GM03348 (cell line): ENCODE data around the gene TPBGL.
A peak's percentile ranks its signal among the peaks of the same experiment; 100 is the strongest.

Experiments used
- DNase-seq: peaks from one replicate; pipeline ENCODE4 v3.0.0; 2012; ENCODE audit warnings: low spot score

Gene TPBGL

DNA sequence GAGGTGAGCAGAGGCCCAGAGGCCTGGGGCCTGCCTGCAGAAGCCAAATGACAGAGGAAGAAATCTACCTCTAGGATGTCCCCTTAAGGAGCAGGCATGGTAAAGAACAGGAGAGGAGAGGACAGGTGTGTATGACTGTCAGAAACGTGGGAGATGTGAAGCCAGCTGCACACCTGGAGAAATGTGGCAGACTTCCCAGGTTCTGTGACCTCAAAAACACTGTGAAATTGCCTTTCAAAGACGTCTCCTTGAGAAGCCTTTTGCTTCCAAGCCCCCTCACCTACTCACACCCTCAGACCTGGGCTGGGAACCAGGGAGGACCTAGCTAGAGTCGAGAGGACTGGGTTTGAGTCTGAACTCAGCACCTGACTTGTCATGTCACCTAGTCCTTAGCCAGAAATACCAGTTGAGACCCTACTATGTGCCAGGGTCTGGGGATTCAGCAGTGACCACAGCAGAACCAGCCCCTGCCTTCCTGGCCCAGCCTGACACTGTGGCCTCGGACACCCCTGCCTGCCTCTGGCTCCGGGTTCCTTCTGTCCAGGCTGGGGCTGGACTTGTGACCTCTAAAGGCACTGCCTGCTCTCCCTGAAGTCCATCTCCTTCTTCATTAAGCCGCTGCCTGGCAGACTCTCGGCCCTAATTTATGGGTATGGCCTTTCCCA is 5.6 kb downstream of the TPBGL start:
- DNase-seq = no peak

DNA sequence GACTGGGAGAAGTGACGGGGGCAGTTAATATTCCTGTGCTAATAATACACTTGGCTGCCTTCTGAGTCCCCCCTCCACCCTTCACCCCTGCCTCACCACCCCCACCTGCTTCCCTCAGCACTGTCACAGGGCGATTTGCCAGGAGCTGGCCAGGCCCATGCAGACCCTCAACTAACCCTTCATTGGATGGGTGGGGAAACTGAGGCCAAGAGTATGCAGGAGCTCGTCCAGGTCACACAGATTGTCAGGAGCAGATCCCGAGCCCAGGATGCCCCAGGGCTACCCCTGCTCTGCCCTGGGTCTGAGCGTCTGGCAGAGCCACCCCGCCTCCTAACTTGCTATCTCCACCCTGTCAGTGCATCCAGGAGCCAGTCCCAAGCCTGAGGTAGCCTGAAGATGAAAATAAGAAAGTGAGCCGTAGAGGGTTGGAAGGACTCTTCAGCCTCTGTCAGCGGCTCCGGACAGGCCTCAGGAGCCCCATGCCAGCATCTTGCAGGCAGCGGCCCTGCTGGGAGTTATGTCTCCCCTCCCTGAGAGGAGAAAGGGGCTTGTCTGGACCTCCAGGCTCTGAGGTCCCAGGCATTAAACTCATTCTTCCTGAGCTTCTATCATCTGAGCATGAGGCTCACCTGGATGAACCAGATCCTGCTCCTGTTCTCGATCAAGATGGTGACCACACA is 6.2 kb downstream of the TPBGL start:
- DNase-seq = no peak

DNA sequence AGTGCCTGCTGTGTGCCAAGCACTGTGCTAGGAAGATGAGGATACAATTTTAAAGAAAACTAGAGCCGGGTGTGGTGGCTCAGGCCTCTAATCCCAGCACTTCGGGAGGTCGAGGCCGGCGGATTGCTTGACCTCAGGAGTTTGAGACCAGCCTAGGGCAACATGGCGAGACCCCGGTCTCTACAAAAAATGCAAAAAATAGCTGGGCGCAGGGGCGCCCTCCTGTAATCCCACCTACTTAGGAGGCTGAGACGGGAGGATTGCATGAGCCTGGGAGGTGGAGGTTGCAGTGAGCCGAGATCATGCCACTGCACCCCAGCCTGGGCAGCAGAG is 8.3 kb downstream of the TPBGL start:
- no peak for DNase-seq

DNA sequence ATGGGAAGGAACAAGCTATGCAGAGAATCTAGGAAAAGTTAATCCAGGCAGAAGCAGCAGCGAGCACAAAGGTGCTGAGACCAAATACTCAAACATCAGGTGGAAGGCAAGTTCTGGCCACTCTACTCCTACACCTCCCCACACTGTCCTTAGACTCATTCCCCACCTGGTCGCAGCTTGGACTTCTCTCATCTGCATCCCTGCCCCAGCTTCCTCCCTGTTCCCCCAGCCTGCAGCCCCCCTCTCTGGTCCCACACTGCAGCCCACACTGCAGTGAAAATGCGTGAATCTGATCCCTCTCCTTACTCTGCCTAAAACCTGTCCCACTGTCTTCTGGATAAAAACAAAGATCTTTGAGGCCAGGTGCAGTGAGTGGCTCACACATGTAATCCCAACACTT is 9.1 kb downstream of the TPBGL start:
- no peak for DNase-seq

DNA sequence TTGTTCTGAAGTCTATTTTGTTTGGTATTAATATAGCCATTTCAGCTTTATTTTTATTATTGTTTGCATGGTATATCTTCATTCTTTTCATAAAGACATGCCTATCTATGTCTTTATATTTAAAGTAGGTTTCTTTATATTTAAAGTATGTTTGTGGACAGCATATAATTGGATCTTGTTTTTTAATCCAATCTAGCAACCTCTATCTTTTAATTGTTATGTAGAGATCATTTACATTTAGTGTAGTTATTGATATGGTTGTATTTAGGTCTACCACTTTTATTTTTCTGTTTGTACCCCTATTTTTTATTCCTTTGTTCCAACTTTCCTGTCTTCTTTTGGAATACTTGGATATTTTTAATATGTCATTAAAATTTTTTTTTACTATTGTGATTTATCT is 13.8 kb downstream of the TPBGL start:
- no peak for DNase-seq

DNA sequence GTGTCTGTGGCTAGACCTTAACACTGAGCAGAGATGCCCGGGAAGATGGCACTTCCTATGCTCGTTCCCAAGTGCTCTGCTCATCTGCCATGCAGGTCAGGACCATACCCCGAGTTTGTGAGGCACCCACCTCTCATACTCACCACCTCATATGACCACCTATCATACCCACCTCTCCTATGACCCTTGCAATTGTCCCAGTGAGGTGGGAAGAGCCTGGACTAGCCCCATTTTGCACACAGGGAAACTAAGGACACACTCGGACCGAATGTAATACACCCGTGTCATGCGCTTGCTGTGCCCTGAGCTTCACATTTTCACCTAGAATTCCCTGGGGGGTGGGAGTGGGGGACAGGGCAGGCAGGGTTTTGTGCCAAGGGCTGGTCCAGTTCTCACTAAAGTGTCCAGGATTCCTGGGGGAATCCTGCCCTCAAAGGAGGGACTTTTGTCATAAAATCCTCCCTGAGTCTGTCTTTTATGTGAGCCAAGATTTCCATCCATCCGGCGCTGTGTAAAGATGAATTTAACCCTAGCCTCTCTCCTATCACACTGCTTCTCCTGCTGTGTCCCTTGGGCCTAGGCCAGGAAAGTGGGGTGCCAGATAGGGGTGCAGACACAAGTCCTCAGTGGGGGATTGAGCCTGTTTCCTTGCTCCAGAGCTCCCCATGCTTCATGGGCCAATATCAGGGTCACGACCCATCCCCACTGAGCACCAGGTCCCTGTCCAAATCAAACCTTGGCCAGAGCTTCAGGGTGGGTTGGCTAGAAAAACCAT is 20.0 kb downstream of the TPBGL start:
- no peak for DNase-seq

DNA sequence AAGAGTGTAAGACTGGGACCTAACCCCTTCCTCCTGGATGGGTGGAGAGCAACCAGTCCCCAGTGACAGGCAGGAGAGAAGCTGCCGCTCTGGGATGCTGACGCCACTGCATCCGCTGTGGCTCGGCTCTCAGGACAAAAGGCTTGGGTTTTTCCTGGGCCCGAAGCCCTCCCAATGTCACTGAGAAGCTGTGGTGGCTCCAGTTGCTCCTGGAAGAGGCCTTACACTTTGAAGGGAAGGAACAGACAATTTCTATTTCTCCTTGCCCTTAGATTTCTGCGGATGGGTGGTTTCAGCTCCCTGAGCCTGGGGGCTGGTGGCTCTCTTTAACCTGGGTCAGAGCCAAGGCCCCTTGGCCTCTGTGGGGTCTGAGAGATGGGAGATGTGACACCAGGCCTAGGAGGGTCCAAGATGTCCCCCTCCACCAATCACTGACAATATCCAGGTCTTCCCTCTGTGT is 21.4 kb downstream of the TPBGL start:
- DNase-seq = no peak

DNA sequence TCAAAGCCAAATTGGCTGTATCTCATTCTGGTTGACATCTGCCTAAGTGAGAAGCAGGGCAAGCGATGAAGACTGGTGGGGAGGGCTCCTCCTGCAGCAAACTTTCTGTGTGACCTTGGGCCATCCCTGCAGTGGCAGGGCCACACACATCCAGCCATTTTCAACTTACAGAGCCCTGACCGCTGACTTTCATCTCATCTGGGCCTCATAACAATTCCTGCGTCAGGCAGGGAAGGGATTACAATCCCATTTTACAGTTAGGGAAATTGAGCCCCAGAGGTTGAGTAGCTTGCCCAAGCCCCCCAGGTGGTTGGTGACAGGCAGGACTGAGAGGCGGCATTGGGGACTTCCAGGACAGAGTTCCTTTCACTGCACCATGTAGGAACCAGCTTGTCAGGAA is 21.9 kb downstream of the TPBGL start:
- DNase-seq = no peak

DNA sequence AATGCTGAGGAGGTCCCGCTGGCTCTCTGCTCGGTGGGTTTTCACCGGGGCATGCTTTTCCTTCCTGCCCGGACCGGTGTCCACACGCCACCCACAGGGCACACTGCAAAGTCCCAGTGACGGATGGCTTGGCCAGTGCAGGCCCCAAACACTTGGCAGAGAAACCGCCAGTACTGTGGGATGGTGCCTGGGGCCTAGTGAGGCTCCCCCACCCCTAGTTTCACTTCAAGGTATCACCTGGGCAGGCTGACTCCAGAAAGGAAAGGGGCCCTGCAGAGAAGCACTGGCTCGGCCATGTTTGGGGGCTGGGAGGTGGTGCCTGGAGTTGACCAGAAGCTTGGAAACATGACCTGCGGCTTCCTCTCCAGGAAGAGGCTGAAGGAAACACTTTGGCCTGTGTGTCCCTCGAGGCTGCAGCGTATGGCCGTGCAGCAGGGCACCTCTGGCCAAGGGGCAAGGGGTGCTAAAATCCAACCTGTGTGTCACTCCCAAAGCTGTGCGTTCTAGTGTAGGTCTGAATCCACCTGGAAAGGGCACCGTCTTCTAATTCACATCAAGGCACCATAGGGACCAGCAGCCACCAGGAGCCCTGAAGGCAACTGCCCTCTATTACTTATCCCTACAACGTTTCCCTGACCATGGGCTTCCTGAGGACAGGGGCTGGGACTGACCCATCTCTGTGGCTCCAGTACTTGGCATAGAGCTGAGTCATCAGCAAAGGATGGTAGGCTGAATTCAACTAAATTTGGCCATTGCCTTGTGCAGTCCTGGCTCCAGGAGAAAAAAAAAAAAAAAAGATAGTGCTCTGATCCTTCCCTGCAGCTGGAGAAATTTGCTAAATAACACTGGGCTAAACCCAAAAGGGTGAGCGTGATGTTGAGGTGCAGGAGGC is 22.6 kb downstream of the TPBGL start:
- no peak for DNase-seq

DNA sequence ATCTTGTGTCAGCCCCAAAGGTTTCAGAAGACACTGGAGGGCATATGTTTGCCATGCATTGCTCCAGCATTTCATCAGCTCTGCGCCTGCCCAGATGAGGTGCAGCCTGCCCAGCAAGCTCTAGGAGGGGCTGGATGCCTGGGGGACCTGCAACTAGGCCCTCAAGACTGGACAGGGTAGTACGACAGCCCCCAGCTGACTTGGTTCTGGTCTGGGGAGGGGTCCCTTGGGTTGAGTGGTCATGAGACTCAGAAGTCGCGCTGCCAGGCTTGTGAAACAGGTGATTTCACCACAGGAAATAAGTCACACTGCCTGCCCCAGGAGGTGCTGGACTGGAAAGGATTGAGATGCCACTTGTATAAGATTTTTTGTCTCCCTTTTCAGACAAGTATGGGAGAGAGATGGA is 23.4 kb downstream of the TPBGL start:
- DNase-seq = no peak

DNA sequence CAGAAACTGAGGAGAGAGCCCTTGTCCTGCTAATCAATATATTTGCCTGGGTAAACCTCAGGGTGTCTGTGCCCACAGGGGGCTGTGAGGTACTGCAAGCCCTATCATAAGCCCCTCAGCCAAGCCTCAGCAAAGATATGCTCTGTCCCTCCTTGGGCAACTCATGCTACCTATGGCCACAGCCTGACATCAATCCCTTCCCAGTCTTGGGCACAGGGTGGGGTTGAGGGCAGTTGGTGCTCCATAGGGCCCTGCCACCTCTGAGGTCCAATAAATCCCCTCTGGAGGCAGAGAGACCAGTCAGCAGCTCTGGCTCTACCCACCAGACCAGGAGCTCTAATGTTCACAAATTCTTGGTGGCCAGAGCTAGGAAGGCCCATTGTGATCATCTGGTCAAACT is 23.8 kb downstream of the TPBGL start:
- DNase-seq = no peak

DNA sequence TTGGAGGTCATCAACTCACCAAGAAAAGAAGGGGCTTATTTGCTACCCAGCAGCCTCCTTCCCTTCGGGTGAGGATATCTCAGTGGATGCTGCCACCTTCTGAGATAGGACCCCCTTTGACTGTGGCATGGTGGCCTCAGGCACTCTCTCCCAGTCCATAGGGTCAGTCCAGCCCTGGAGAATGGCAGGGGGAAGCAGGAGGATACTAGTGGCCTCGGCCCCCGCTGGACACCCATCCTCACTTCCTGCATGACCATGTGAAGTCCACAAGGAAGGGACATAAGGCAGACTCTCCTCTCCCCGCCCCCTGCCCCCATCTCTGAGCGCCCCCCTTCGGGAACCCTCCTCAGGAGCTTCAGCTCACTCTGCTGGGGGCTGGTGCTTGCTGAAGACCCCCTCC is 24.4 kb downstream of the TPBGL start:
- no peak for DNase-seq

DNA sequence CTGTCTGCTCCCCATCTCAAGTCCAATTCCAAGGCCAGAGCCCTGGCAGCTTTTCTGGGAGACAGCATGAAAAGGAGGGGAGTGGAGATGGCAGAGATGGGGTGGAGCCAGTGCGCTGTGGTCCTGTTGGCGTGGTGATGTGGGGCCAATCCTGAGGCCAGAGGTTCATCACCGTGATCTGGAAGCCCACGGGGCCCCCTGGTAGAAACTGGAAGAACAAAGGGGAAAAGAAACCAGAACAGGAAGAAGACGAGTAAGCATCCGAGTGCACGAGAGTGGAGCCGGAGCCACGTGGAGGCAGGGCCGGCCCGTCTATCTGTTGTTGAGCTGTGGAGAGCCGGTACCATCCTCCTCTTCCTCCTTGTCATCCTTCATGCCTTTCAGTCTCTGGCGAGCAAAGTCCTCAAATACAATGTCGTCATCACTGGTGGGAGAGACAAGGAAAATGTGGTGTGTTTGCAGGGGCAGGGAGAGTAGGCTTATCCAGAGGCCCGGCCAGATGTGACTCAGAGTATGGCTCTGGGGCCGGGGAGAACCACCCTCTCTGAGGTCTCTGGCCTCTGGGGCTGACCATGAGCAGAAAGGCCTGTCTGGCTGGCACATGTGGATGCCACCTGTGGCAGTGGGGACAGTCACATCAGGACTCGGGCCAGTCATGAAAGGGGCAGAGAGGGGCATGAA is 25.4 kb downstream of the TPBGL start:
- DNase-seq = no peak

DNA sequence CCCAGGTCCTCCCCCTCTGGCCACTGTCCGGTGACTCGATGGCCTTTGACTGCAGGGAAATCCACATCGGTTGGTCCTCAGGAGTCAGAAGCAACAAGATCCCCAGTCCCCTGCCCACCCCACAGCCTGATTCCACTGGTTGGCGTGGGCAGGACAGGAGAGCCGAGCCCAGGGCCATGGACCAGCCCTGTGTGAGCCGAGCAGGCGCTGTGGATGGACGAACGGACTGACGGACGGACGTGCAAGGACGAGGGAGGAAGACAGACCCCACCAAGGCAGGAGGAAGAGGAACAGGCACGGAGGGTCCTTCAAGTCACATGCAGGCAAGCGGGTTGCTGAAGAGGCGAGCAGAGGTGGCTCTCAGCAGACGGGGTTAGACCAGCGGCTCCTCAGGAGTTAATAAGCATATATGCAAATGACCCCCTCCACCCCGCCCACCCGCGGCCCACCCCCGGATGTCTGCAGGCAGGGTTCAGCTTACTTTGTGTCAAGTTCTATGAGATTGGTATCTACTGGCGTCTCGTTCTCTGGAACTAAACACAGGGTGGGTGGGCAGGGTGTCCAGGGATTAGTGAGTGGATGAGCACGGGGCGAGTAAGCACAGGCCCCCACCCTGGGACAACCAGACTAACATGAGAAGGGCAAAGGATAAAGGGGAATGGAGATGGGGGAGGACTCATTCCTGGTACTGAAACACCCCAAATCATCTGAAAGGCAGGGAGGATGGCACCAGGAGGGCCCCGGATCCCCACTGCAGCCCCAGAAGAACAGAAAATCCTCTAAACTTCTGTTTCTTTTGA is 26.8 kb downstream of the TPBGL start:
- no peak for DNase-seq

DNA sequence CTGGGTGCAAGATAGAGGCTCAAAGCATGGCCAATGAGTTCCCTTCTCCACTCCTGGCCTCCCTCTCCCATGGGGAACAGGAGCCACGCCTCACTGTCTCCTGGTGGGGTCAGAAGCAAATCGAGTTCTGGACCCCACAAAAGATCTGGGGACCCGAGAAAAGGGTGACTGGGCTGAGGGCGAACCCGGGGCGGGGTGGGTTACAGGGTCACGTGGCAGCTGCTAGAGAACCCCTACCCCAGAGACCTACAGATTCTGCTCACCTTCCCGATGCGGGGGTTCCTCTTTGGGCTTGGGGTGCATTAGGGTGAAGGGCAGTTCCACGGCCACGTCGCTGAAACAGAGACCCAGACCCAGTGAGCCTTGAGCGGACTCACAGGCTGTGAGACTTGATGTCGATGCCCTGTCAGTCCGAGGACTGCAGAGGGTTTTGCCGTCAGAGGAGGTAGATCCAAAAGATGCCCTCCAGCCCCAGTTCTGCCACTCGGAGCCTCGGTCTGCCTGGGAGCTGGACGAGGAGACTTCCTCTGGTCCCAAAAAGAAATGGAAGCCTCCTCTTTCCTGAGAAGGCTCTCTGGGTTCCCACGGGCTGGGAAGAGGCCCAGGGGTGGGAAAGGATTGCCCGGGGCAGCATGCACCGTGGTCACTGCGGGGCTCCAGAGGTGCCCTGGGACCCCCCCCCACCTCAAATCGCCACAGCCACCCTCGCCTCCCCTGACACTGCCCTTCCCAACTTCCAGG is 28.2 kb downstream of the TPBGL start:
- DNase-seq = no peak

DNA sequence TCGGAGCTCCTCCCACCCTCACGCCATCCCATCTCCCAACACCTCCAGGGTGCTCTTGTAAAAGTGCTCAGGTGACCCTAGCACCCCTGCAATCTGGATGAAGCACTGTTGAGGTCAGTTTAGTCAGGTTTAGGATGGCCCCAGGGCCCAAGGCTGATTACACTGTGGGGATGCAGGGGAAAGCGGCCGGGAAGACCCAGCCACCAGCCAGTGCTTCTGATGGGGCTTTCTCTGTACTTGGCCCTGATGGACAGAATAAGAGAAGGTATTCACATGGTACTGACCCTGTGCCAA is 28.7 kb downstream of the TPBGL start:
- no peak for DNase-seq

DNA sequence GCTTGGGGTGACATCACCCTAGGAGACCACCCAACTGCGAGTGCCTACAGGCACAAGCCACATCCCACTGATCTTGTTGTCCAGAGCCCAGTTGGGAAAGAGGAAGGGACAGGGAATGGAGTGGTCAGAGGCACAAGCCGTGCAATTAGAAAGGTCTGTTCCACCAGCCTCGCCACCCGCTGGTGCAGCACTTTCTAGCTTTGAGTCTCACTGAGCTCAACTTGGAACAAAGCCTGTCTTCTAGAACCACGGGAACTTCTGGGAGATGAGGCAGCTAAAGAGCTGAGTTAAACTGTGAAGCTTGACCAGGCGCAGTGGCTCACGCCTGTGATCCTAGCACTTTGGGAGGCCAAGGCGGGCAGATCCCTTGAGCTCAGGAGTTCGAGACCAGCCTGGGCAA is 29.3 kb downstream of the TPBGL start:
- DNase-seq = no peak

DNA sequence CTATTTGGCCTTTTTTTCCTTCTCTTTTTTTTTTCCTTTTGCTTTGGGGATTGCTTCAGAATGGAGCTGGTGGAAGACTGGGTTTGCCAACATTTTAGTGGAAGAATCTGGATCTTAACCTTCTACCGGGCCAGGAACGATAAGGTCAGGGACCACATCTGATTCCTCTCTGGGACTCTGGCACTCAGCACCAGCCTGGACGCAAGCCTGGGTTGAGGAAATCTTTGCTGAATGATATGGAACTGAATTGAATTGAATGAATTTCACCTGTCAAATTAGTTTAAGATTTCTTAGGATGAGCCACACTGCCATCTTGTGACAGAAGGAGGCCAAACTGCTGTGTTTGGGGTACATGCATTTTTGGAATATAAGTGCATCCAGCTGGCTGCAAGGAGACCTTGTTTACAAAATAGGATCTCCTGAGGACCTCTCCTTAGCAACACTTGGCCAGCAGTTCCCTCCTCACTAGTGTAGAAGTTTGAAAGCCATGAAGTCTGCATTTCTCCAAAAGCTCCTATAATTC is 30.4 kb downstream of the TPBGL start:
- DNase-seq = peak; percentile 56

DNA sequence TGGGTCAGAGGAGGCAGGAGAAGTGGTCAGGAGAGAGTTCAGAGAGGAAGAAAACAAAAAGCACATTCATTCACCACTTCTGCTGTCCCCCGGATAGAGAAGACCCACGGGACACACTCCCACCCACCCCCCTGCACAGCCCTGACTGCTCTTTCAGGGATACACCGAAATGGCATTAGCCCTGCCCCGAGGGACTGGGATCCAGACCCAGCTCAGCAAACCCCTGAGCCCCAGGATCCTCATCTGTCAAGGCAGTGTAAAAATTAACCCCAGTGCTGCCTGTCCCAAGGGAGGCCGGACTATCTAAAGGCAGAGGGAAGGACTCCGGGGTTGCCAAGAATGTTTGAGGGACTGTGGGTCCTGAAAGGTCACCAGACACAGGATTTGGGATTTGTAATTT is 31.2 kb downstream of the TPBGL start:
- no peak for DNase-seq

DNA sequence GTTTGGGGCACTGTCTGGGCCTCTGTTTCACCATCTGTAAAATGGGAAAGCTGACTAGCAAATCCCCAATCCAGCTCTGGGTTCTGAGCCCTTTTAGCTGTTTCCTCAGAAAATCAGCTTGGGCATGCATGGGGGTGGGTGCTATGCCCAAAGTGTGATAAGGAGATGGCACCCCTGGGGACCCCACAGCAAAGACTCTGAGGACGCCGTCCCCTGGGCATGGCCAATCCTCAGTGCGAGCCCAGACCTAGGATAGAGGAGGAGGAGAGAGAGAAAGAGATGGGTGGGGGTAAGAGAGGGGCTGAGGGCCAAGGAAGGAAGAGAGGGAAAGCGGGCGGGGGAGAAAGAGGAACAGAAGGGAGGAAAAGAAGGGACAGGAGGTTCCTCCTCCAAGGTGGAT is 31.8 kb downstream of the TPBGL start:
- no peak for DNase-seq
